ENCODE measurements around the gene RPS27L.

The RPS27L gene

DNA sequence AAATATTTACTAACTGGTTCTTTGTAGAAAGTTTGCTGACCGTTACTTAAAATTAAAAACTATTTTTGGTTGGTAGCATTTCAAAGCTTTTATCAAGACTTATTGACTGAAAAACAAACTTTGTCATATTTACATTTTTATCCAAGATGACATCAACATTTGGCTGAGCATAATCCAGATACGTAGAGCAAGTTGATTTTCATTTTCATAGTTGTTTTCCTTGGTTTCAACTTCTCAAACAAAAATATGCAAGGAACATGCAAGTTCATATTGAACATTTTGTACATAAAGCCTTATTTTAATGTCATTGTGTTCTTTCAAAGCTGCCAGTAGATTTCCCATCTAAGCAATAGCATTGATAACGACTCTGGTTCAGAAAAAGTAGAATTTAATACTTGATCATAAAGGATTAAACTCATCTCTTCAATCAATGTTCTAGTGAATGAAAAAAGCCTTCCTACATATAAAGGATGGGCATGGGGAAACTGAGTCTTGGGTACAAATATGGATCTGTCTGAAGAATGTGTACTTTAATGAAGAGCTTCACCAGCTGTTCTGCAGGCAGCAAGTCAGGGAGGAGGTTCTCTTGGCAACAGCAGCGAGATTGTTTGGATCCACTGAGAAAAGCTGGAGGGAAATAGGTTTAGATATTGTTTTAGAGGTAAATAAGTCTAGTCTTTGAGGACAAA, 37.7 kb upstream of the RPS27L start:
- no peak overlapping the region for H3K4me3 ChIP-seq (ENCODE audit: low read length)
- TF ChIP-seq EZH2phosphoT487 (IDR thresholded peaks at IDR 0.05; ENCODE audit: low read length) (no peak), EZH2 (optimal IDR thresholded peaks at IDR 0.05; ENCODE audit: low read depth, low read length) (no peak)
- TF ChIP-seq, protein P1, sequence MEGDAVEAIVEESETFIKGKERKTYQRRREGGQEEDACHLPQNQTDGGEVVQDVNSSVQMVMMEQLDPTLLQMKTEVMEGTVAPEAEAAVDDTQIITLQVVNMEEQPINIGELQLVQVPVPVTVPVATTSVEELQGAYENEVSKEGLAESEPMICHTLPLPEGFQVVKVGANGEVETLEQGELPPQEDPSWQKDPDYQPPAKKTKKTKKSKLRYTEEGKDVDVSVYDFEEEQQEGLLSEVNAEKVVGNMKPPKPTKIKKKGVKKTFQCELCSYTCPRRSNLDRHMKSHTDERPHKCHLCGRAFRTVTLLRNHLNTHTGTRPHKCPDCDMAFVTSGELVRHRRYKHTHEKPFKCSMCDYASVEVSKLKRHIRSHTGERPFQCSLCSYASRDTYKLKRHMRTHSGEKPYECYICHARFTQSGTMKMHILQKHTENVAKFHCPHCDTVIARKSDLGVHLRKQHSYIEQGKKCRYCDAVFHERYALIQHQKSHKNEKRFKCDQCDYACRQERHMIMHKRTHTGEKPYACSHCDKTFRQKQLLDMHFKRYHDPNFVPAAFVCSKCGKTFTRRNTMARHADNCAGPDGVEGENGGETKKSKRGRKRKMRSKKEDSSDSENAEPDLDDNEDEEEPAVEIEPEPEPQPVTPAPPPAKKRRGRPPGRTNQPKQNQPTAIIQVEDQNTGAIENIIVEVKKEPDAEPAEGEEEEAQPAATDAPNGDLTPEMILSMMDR (IDR thresholded peaks at IDR 0.05; ENCODE audit: low read length), result no peak
- peak overlapping the region; percentile 87; the same call in 1 of the 2 replicates for H3K4me2 ChIP-seq (ENCODE audit: low read depth, low read length)
- peaks cover 83% of the 10 kb centered on the region for H3K79me2 ChIP-seq (ENCODE audit: low read length)
- H3K9ac ChIP-seq (ENCODE audit: low read length), result no peak overlapping the region
- H4K20me1 ChIP-seq (ENCODE audit: insufficient read depth, low read length), result no peaks in the 10 kb centered on the region
- H3K27ac ChIP-seq (ENCODE audit: low read length), result no peak overlapping the region
- no peak for DNase-seq
- peaks cover 37% of the 10 kb centered on the region for H3K4me1 ChIP-seq (ENCODE audit: low read length)
- H3K27me3 ChIP-seq (replicated peaks; ENCODE audit: insufficient read depth, low read length), result no peaks in the 10 kb centered on the region
- H3F3A ChIP-seq (ENCODE audit: insufficient read depth, low read length), result peaks cover 33% of the 10 kb centered on the region
- no peaks in the 10 kb centered on the region for H3K9me2 ChIP-seq (replicated peaks; ENCODE audit: insufficient read depth, low read length)
- H2AFZ ChIP-seq (ENCODE audit: low read length), result no peak overlapping the region
- H3K36me3 ChIP-seq (replicated peaks; ENCODE audit: insufficient read depth, low read length), result no peaks in the 10 kb centered on the region
- H3K9me3 ChIP-seq (replicated peaks; ENCODE audit: insufficient read depth, low read length), result no peaks in the 10 kb centered on the region

DNA sequence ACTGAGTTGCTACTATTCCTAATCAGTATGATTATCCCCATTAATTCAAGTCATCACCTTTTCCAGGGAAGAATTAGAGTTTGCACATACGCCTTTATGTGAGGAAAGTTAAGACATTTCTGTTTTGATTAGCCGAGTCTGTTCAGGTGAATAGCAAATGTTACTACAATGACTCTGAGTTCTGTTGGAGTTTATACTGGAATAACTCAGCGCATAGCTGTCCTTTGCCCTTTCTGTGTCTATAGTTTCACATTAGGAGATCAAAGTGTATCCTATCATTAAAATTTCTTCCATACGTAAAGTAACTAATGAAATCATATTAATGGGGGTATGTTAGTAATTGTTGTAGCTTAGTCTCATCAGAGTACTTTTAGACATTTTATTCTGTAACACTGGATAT, 37.0 kb upstream of the RPS27L start:
- H3K4me1 ChIP-seq (ENCODE audit: low read length), result peaks cover 37% of the 10 kb centered on the region
- peak overlapping the region; percentile 14; the same call in 1 of the 2 replicates for H3K9ac ChIP-seq (ENCODE audit: low read length)
- H3K27ac ChIP-seq (ENCODE audit: low read length), result peak overlapping the region; percentile 85; the same call in 1 of the 2 replicates
- H3K79me2 ChIP-seq (ENCODE audit: low read length), result peaks cover 84% of the 10 kb centered on the region
- no peak for TF ChIP-seq EZH2phosphoT487 (IDR thresholded peaks at IDR 0.05; ENCODE audit: low read length)
- TF ChIP-seq, protein P1 (IDR thresholded peaks at IDR 0.05; ENCODE audit: low read length), result no peak
- no peak for TF ChIP-seq EZH2 (optimal IDR thresholded peaks at IDR 0.05; ENCODE audit: low read depth, low read length)
- no peaks in the 10 kb centered on the region for H3K9me2 ChIP-seq (replicated peaks; ENCODE audit: insufficient read depth, low read length)
- H4K20me1 ChIP-seq (ENCODE audit: insufficient read depth, low read length), result no peaks in the 10 kb centered on the region
- DNase-seq, result no peak
- no peaks in the 10 kb centered on the region for H3K36me3 ChIP-seq (replicated peaks; ENCODE audit: insufficient read depth, low read length)
- H3K4me2 ChIP-seq (ENCODE audit: low read depth, low read length), result peak overlapping the region; percentile 87
- no peaks in the 10 kb centered on the region for H3K9me3 ChIP-seq (replicated peaks; ENCODE audit: insufficient read depth, low read length)
- H3K27me3 ChIP-seq (replicated peaks; ENCODE audit: insufficient read depth, low read length), result no peaks in the 10 kb centered on the region
- H3K4me3 ChIP-seq (ENCODE audit: low read length), result peak overlapping the region; percentile 49
- peaks cover 33% of the 10 kb centered on the region for H3F3A ChIP-seq (ENCODE audit: insufficient read depth, low read length)
- no peak overlapping the region for H2AFZ ChIP-seq (ENCODE audit: low read length)

DNA sequence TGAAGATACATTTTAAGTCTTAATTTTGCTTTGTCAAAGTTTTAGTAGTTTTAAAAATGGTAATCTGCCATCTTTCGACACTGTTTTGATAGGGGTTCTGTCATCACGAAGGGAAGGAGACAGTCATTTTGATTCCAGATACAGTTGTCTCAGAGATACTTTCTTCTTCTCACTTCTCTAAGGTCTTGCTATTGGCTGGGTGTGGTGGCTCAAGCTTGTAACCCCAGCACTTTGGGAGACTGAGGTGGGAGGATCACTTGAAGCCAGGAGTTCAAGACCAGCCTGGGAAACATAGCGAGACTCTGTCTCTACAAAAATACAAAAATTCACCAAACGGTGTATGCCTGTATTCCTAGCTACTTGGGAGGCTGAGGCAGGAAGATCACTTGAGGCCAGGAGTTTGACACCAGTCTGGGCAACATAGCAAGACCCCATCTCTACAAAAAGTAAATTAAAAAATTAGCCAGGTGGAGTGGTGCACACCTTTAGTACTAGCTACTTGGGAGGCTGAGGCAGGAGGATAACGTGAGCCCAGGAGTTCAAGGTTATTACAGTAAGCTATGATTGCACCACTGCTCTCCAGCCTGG, 35.4 kb upstream of the RPS27L start:
- Histone ChIP-seq H3K9ac (ENCODE audit: low read length) (peak overlapping the region; percentile 19; the same call in 1 of the 2 replicates), H3K4me2 (ENCODE audit: low read depth, low read length) (peak overlapping the region; percentile 87), H3K27ac (ENCODE audit: low read length) (peak overlapping the region; percentile 85), H3K9me2 (replicated peaks; ENCODE audit: insufficient read depth, low read length) (no peaks in the 10 kb centered on the region), H4K20me1 (ENCODE audit: insufficient read depth, low read length) (no peaks in the 10 kb centered on the region), H3K4me1 (ENCODE audit: low read length) (peaks cover 45% of the 10 kb centered on the region), H3K36me3 (replicated peaks; ENCODE audit: insufficient read depth, low read length) (no peaks in the 10 kb centered on the region), H3K79me2 (ENCODE audit: low read length) (peaks cover 68% of the 10 kb centered on the region), H2AFZ (ENCODE audit: low read length) (0 out of 2 replicates have a peak overlapping the region, but pooled peaks have one; percentile 15), H3F3A (ENCODE audit: insufficient read depth, low read length) (peaks cover 41% of the 10 kb centered on the region), H3K9me3 (replicated peaks; ENCODE audit: insufficient read depth, low read length) (no peaks in the 10 kb centered on the region), H3K4me3 (ENCODE audit: low read length) (peak overlapping the region; percentile 24), H3K27me3 (replicated peaks; ENCODE audit: insufficient read depth, low read length) (no peaks in the 10 kb centered on the region)
- no peak for DNase-seq
- no peak for TF ChIP-seq EZH2 (optimal IDR thresholded peaks at IDR 0.05; ENCODE audit: low read depth, low read length)
- TF ChIP-seq EZH2phosphoT487 (IDR thresholded peaks at IDR 0.05; ENCODE audit: low read length), result no peak
- TF ChIP-seq, protein P1 (IDR thresholded peaks at IDR 0.05; ENCODE audit: low read length), result no peak

Measured in MM.1S (cell line).